Suprapubic skin (tissue), 4 donors: ENCODE results near the gene GRIN2A. TPM values are rescaled to one million over a fixed set of nuclear protein-coding genes. Genes with fewer than 3 reads are reported as not detected.

Experiments
- DNase-seq, 2 donors: peaks; one replicate each; pipeline ENCODE4 v3.0.0-alpha.2; 2019; ENCODE audit warnings: low spot score in 2 of 2
- H3K27ac ChIP-seq: fragments of 200-600 bp; sonication (generic); one replicate; pipeline ENCODE4 v1.5.1; 2019
- H3K27me3 ChIP-seq: fragments of 200-600 bp; sonication (generic); one replicate; pipeline ENCODE4 v1.5.1; 2019
- H3K36me3 ChIP-seq: fragments of 200-600 bp; sonication (generic); one replicate; pipeline ENCODE4 v1.5.1; 2019
- H3K4me1 ChIP-seq: fragments of 200-600 bp; sonication (generic); one replicate; pipeline ENCODE4 v1.5.1; 2019
- H3K4me3 ChIP-seq: fragments of 200-600 bp; sonication (generic); one replicate; pipeline ENCODE4 v1.5.1; 2019; ENCODE audit warnings: mild to moderate bottlenecking
- H3K9me3 ChIP-seq: fragments of 200-600 bp; sonication (generic); one replicate; pipeline ENCODE4 v1.5.1; 2019
- CTCF ChIP-seq, 2 donors: fragments of 200-600 bp in 1 of 2; fragments of 450-650 bp in 1 of 2; sonication (generic) in 1 of 2; IDR thresholded peaks; one replicate each; pipeline ENCODE4 v1.5.1; 2016 to 2019; ENCODE audit warnings: antibody characterized with exemption in 2 of 2, mild to moderate bottlenecking in 1 of 2, moderate library complexity in 1 of 2
- EP300 ChIP-seq: sonication (generic); formaldehyde crosslinking; IDR thresholded peaks from one replicate; pipeline ENCODE4 v1.6.1; 2017; ENCODE audit warnings: antibody characterized with exemption
- POLR2A ChIP-seq, 2 donors: fragments of 450-650 bp; IDR thresholded peaks; one replicate each; pipeline ENCODE4 v1.6.1; 2017; ENCODE audit warnings: antibody characterized with exemption in 2 of 2, mild to moderate bottlenecking in 2 of 2, moderate library complexity in 2 of 2
- POLR2AphosphoS5 ChIP-seq, 3 donors: sonication (generic); formaldehyde crosslinking; IDR thresholded peaks; one replicate each; pipeline ENCODE4 v1.6.1; 2017; ENCODE audit warnings: antibody characterized with exemption in 3 of 3
- WGBS: methylation state at CpG from one replicate; pipeline ENCODE4 v1.1.5; 2018; 5-methylcytosine and 5-hydroxymethylcytosine counted together
- total RNA-seq, 4 donors: library from RNA; depleted of rRNA; stranded (reverse); fragments of >200 nt; gene quantifications; one replicate each; pipeline ENCODE4 v1.1.0, GENCODE V29; 2016

Gene GRIN2A
- total RNA-seq, 4 donors from 2014 or later: 0.08 to 5.4 (median 1.3) TPM

- WGBS: 90% methylated on average over 5 of the region's 5 CpGs
- H3K27me3 ChIP-seq: no peaks in the 10 kb centered on the region
- H3K4me3 ChIP-seq: no peak overlapping the region
- no peaks in the 10 kb centered on the region for H3K36me3 ChIP-seq
- TF ChIP-seq EP300 (no peak), CTCF (IDR thresholded peaks at IDR 0.05) (no peak), POLR2A (IDR thresholded peaks at IDR 0.05) (no peak)
- DNase-seq: no peak
- no peak overlapping the region for H3K27ac ChIP-seq
- H3K9me3 ChIP-seq: no peaks in the 10 kb centered on the region
- H3K4me1 ChIP-seq: no peaks in the 10 kb centered on the region
Measured at GRCh38 chr16:9949396-9949795, 232.8 kb downstream of the GRIN2A start.

- WGBS: 81% methylated on average over 4 of the region's 4 CpGs
- TF ChIP-seq POLR2AphosphoS5 (IDR thresholded peaks at IDR 0.05) (no peak), EP300 (no peak), CTCF (IDR thresholded peaks at IDR 0.05) (no peak), POLR2A (IDR thresholded peaks at IDR 0.05) (no peak)
- H3K4me1 ChIP-seq: no peaks in the 10 kb centered on the region
- H3K27me3 ChIP-seq: no peaks in the 10 kb centered on the region
- no peak overlapping the region for H3K4me3 ChIP-seq
- no peaks in the 10 kb centered on the region for H3K9me3 ChIP-seq
- H3K27ac ChIP-seq: no peak overlapping the region
- H3K36me3 ChIP-seq: no peaks in the 10 kb centered on the region
- DNase-seq: no peak
Measured at GRCh38 chr16:9948933-9949332, 233.3 kb downstream of the GRIN2A start.

GRCh38 chr16:9946022-9946720 lies 236.1 kb downstream of the GRIN2A start:
- H3K36me3 ChIP-seq: no peaks in the 10 kb centered on the region
- no peak overlapping the region for H3K4me3 ChIP-seq
- H3K4me1 ChIP-seq: no peaks in the 10 kb centered on the region
- H3K27me3 ChIP-seq: no peaks in the 10 kb centered on the region
- no peak overlapping the region for H3K27ac ChIP-seq
- no peak for DNase-seq
- no peaks in the 10 kb centered on the region for H3K9me3 ChIP-seq
- TF ChIP-seq POLR2AphosphoS5 (IDR thresholded peaks at IDR 0.05) (no peak), POLR2A (IDR thresholded peaks at IDR 0.05) (no peak), CTCF (IDR thresholded peaks at IDR 0.05) (no peak), EP300 (no peak)
- whole genome bisulfite sequencing: 78% methylated on average over 3 of the region's 3 CpGs

- 85% methylated on average over 5 of the region's 5 CpGs for WGBS
- Histone ChIP-seq H3K4me1 (no peaks in the 10 kb centered on the region), H3K9me3 (no peaks in the 10 kb centered on the region)
Measured at GRCh38 chr16:9943121-9943520, 239.1 kb downstream of the GRIN2A start.

GRCh38 chr16:9941245-9941644 lies 241.0 kb downstream of the GRIN2A start:
- Histone ChIP-seq H3K27ac (no peak overlapping the region), H3K4me1 (no peaks in the 10 kb centered on the region), H3K4me3 (no peak overlapping the region), H3K36me3 (no peaks in the 10 kb centered on the region), H3K9me3 (no peaks in the 10 kb centered on the region), H3K27me3 (no peaks in the 10 kb centered on the region)
- TF ChIP-seq CTCF (IDR thresholded peaks at IDR 0.05) (no peak), POLR2AphosphoS5 (IDR thresholded peaks at IDR 0.05) (no peak), POLR2A (IDR thresholded peaks at IDR 0.05) (no peak), EP300 (no peak)
- WGBS: 75% methylated on average over 3 of the region's 3 CpGs
- DNase-seq: no peak

More at GRCh38 chr16:9943121-9943520, 239.1 kb downstream of the GRIN2A start:
- TF ChIP-seq POLR2AphosphoS5 (IDR thresholded peaks at IDR 0.05) (no peak), POLR2A (IDR thresholded peaks at IDR 0.05) (no peak), EP300 (no peak), CTCF (IDR thresholded peaks at IDR 0.05) (no peak)
- no peak for DNase-seq
- Histone ChIP-seq H3K27ac (no peak overlapping the region), H3K4me3 (no peak overlapping the region), H3K27me3 (no peaks in the 10 kb centered on the region), H3K36me3 (no peaks in the 10 kb centered on the region)
